Measurements from ENCODE around the gene LYPD6. TPM values are rescaled to one million over a fixed set of nuclear protein-coding genes. Genes with fewer than 3 reads are reported as not detected.
A peak's percentile ranks its signal among the peaks of the same experiment; 100 is the strongest.

The LYPD6 gene
- total RNA-seq, 4 donors from 2014 or later = 0.45 to 1.9 (median 0.93) TPM; not detected in 1

- Histone ChIP-seq H3K27ac (no peak overlapping the region), H3K4me3 (no peak overlapping the region), H3K36me3 (no peaks in the 10 kb centered on the region), H3K27me3 (peaks cover 9% of the 10 kb centered on the region), H3K9me3 (no peaks in the 10 kb centered on the region), H3K4me1 (no peaks in the 10 kb centered on the region)
- no peak for TF ChIP-seq POLR2A (IDR thresholded peaks at IDR 0.05)
- no peak for TF ChIP-seq POLR2AphosphoS5 (IDR thresholded peaks at IDR 0.05)
- TF ChIP-seq EP300 (IDR thresholded peaks at IDR 0.05) = no peak
- no peak for TF ChIP-seq CTCF (IDR thresholded peaks at IDR 0.05)
- 53% methylated on average over 5 of the region's 5 CpGs for WGBS
- DNase-seq (ENCODE audit: low spot score in 2 of 2) = no peak
These were observed 23.4 kb upstream of the LYPD6 start for GRCh38 chr2:149307014-149307413.

GRCh38 chr2:149310349-149310748, 20.0 kb upstream of the LYPD6 start:
- Histone ChIP-seq H3K9me3 (no peaks in the 10 kb centered on the region), H3K27ac (no peak overlapping the region), H3K4me1 (no peaks in the 10 kb centered on the region), H3K4me3 (no peak overlapping the region), H3K27me3 (peaks cover 9% of the 10 kb centered on the region), H3K36me3 (no peaks in the 10 kb centered on the region)
- no peak for DNase-seq (ENCODE audit: low spot score in 2 of 2)
- TF ChIP-seq EP300 (IDR thresholded peaks at IDR 0.05) = no peak
- no peak for TF ChIP-seq POLR2AphosphoS5 (IDR thresholded peaks at IDR 0.05)
- no peak for TF ChIP-seq POLR2A (IDR thresholded peaks at IDR 0.05)
- TF ChIP-seq CTCF (IDR thresholded peaks at IDR 0.05) = no peak
- WGBS = 94% methylated on average over 11 of the region's 11 CpGs

- H3K4me1 ChIP-seq = no peaks in the 10 kb centered on the region
- H3K27ac ChIP-seq = no peak overlapping the region
- no peak for DNase-seq (ENCODE audit: low spot score in 2 of 2)
- no peaks in the 10 kb centered on the region for H3K9me3 ChIP-seq
- no peaks in the 10 kb centered on the region for H3K36me3 ChIP-seq
- no peak overlapping the region for H3K4me3 ChIP-seq
- H3K27me3 ChIP-seq = peaks cover 9% of the 10 kb centered on the region
- no peak for TF ChIP-seq EP300 (IDR thresholded peaks at IDR 0.05)
- TF ChIP-seq POLR2AphosphoS5 (IDR thresholded peaks at IDR 0.05) = no peak
- TF ChIP-seq CTCF (IDR thresholded peaks at IDR 0.05) = no peak
- no peak for TF ChIP-seq POLR2A (IDR thresholded peaks at IDR 0.05)
- 70% methylated on average over 1 of the region's 1 CpG for WGBS
These were observed 18.3 kb upstream of the LYPD6 start for GRCh38 chr2:149312039-149312438.

- H3K36me3 ChIP-seq = no peaks in the 10 kb centered on the region
- H3K9me3 ChIP-seq = no peaks in the 10 kb centered on the region
- TF ChIP-seq CTCF (IDR thresholded peaks at IDR 0.05) (peak; percentile 47 to 71), EP300 (IDR thresholded peaks at IDR 0.05) (no peak)
- H3K27me3 ChIP-seq = peaks cover 4% of the 10 kb centered on the region
- no peaks in the 10 kb centered on the region for H3K4me1 ChIP-seq
- WGBS = 8% methylated on average over 8 of the region's 8 CpGs
- H3K4me3 ChIP-seq = no peak overlapping the region
- no peak for DNase-seq (ENCODE audit: low spot score in 2 of 2)
- no peak overlapping the region for H3K27ac ChIP-seq
These were observed 16.8 kb upstream of the LYPD6 start for GRCh38 chr2:149313512-149313972.

GRCh38 chr2:149314687-149315086, 15.7 kb upstream of the LYPD6 start:
- no peaks in the 10 kb centered on the region for H3K36me3 ChIP-seq
- no peak overlapping the region for H3K27ac ChIP-seq
- no peaks in the 10 kb centered on the region for H3K27me3 ChIP-seq
- DNase-seq (ENCODE audit: low spot score in 2 of 2) = no peak
- H3K4me3 ChIP-seq = no peak overlapping the region
- WGBS = 22% methylated on average over 1 of the region's 1 CpG
- H3K4me1 ChIP-seq = no peaks in the 10 kb centered on the region
- no peak for TF ChIP-seq POLR2AphosphoS5 (IDR thresholded peaks at IDR 0.05)
- TF ChIP-seq POLR2A (IDR thresholded peaks at IDR 0.05) = no peak
- no peak for TF ChIP-seq CTCF (IDR thresholded peaks at IDR 0.05)
- no peak for TF ChIP-seq EP300 (IDR thresholded peaks at IDR 0.05)
- no peaks in the 10 kb centered on the region for H3K9me3 ChIP-seq
